GM23338 (cell line): ENCODE results near the gene HIVEP3. TPM values are rescaled to one million over a fixed set of nuclear protein-coding genes. Genes with fewer than 3 reads are reported as not detected.

Experiments
- ATAC-seq: fragments of 200-7000 bp; cut with Tn5 transposase; 3 replicates; pipeline ENCODE4 v1.9.1; 2020
- DNase-seq: peaks from one replicate; pipeline ENCODE4 v3.0.0-alpha.2; 2015; ENCODE audit warnings: low spot score
- H2AFZ ChIP-seq: fragments of 200-600 bp; sonication (generic); 2 replicates; pipeline ENCODE4 v1.8.0; 2016; ENCODE audit warnings: antibody characterized with exemption, mild to moderate bottlenecking, moderate library complexity
- H3F3A ChIP-seq: fragments of 200-600 bp; sonication (generic); replicated peaks from 2 replicates; pipeline ENCODE4 v1.8.0; 2017; ENCODE audit warnings: antibody characterized with exemption, mixed run types, low read depth
- H3K27ac ChIP-seq: fragments of 200-600 bp; sonication (generic); 2 replicates; pipeline ENCODE4 v1.6.1; 2016; ENCODE audit warnings: low read depth
- H3K27me3 ChIP-seq: fragments of 200-600 bp; sonication (generic); 2 replicates; pipeline ENCODE4 v1.8.0; 2016; ENCODE audit warnings: mild to moderate bottlenecking, mixed run types, moderate library complexity; ENCODE audit not compliant: insufficient read depth
- H3K36me3 ChIP-seq: fragments of 200-600 bp; sonication (generic); 2 replicates; pipeline ENCODE4 v1.8.0; 2016; ENCODE audit warnings: mild to moderate bottlenecking; ENCODE audit not compliant: insufficient read depth
- H3K4me1 ChIP-seq: fragments of 200-600 bp; sonication (generic); 2 replicates; pipeline ENCODE4 v1.8.0; 2016; ENCODE audit warnings: mild to moderate bottlenecking, moderate library complexity; ENCODE audit not compliant: insufficient read depth
- H3K4me2 ChIP-seq: fragments of 200-600 bp; sonication (generic); 2 replicates; pipeline ENCODE4 v1.7.1; 2017; ENCODE audit warnings: mixed run types
- H3K4me3 ChIP-seq: fragments of 200-600 bp; sonication (generic); 2 replicates; pipeline ENCODE4 v1.6.1; 2016; ENCODE audit warnings: mixed run types
- H3K79me2 ChIP-seq: fragments of 200-600 bp; sonication (generic); replicated peaks from 2 replicates; pipeline ENCODE4 v1.8.0; 2017; ENCODE audit warnings: mild to moderate bottlenecking; ENCODE audit not compliant: insufficient read depth
- H3K9me2 ChIP-seq: fragments of 200-600 bp; sonication (generic); 2 replicates; pipeline ENCODE4 v1.8.0; 2017; ENCODE audit not compliant: insufficient read depth
- H4K20me1 ChIP-seq: fragments of 200-600 bp; sonication (generic); replicated peaks from 2 replicates; pipeline ENCODE4 v1.8.0; 2017; ENCODE audit warnings: mild to moderate bottlenecking; ENCODE audit not compliant: insufficient read depth
- H3K27ac Mint-ChIP-seq: 2 replicates; pipeline ENCODE4 v1.8.0; 2020; ENCODE audit warnings: inconsistent platforms, mild to moderate bottlenecking, moderate library complexity, mixed read lengths
- H3K27me3 Mint-ChIP-seq: 3 replicates; pipeline ENCODE4 v1.8.0; 2022; ENCODE audit warnings: low read depth, mild to moderate bottlenecking, moderate library complexity, mixed read lengths, inconsistent platforms; ENCODE audit not compliant: insufficient read depth, poor library complexity
- H3K36me3 Mint-ChIP-seq: 3 replicates; pipeline ENCODE4 v1.8.0; 2021; ENCODE audit warnings: low read depth, mild to moderate bottlenecking, inconsistent platforms, moderate library complexity, mixed read lengths
- H3K4me1 Mint-ChIP-seq: 3 replicates; pipeline ENCODE4 v1.8.0; 2020; ENCODE audit warnings: mild to moderate bottlenecking, inconsistent platforms, mixed read lengths
- H3K4me3 Mint-ChIP-seq: 3 replicates; pipeline ENCODE4 v1.8.0; 2021; ENCODE audit warnings: moderate library complexity, mild to moderate bottlenecking, inconsistent platforms, mixed read lengths
- H3K9me3 Mint-ChIP-seq: 3 replicates; pipeline ENCODE4 v1.8.0; 2020; ENCODE audit warnings: moderate library complexity, mild to moderate bottlenecking, inconsistent platforms, mixed read lengths
- CREB1 ChIP-seq: fragments of 250-450 bp; sonication (Bioruptor Pico); IDR thresholded peaks from 2 replicates; pipeline ENCODE4 v1.5.0; 2020; ENCODE audit warnings: low read depth, mild to moderate bottlenecking, moderate library complexity
- EZH2phosphoT487 ChIP-seq: fragments of 200-600 bp; sonication (generic); IDR thresholded peaks from one replicate; pipeline ENCODE4 v1.8.1; 2018; ENCODE audit warnings: antibody characterized with exemption; ENCODE audit not compliant: unreplicated experiment
- JUNB ChIP-seq: IDR thresholded peaks from one replicate; pipeline ENCODE4 v1.6.1; 2016; ENCODE audit warnings: antibody characterized with exemption; ENCODE audit not compliant: unreplicated experiment
- POLR2AphosphoS5 ChIP-seq: IDR thresholded peaks from 2 replicates; pipeline ENCODE4 v1.6.1; 2016; ENCODE audit warnings: antibody characterized with exemption, low read depth
- STAT1 ChIP-seq: IDR thresholded peaks from one replicate; pipeline ENCODE4 v1.6.1; 2016; ENCODE audit warnings: antibody characterized with exemption; ENCODE audit not compliant: unreplicated experiment
- ZNF114 ChIP-seq: fragments of 250-450 bp; sonication (Bioruptor Pico); IDR thresholded peaks from 2 replicates; pipeline ENCODE4 v1.5.0; 2020; ENCODE audit warnings: mild to moderate bottlenecking, moderate library complexity
- ZNF331 ChIP-seq: fragments of 250-450 bp; sonication (Bioruptor Pico); IDR thresholded peaks from 2 replicates; pipeline ENCODE4 v1.5.0; 2020; ENCODE audit warnings: low read depth, mild to moderate bottlenecking, moderate library complexity
- ZNF462 ChIP-seq: fragments of 250-450 bp; sonication (Bioruptor Pico); IDR thresholded peaks from 2 replicates; pipeline ENCODE4 v1.5.0; 2020; ENCODE audit warnings: mild to moderate bottlenecking, moderate library complexity
- polyA plus RNA-seq: library from polyadenylated mRNA; unstranded; fragments of >200 nt; fragmentation: Nextera tagmentation; extraction: Ambion mirVana; gene quantifications from 2 replicates; pipeline ENCODE4 v1.2.1, GENCODE V29; 2016
- total RNA-seq: library from RNA; depleted of rRNA; stranded (reverse); fragments of >200 nt; shearing (Covaris generic); gene quantifications from 2 replicates; pipeline ENCODE4 v1.2.3, GENCODE V29; 2014
- TF ChIP-seq, protein P1 (sequence below): IDR thresholded peaks from 2 replicates; pipeline ENCODE4 v1.6.1; 2016; ENCODE audit warnings: antibody characterized with exemption
- TF ChIP-seq, protein P2 (sequence below), 2 experiments: fragments of 200-600 bp in 1 of 2; sonication (generic) in 1 of 2; conservative IDR thresholded peaks; 2 replicates each; pipeline versions ENCODE4 v1.5.1 to v1.6.1; 2016 to 2017; ENCODE audit warnings: antibody characterized with exemption in 2 of 2, low read depth in 2 of 2, mild to moderate bottlenecking in 2 of 2, moderate library complexity in 1 of 2

The HIVEP3 gene
- total and polyA plus RNA-seq, 2 experiments from 2014 or later: 0.14 to 0.24 TPM

DNA sequence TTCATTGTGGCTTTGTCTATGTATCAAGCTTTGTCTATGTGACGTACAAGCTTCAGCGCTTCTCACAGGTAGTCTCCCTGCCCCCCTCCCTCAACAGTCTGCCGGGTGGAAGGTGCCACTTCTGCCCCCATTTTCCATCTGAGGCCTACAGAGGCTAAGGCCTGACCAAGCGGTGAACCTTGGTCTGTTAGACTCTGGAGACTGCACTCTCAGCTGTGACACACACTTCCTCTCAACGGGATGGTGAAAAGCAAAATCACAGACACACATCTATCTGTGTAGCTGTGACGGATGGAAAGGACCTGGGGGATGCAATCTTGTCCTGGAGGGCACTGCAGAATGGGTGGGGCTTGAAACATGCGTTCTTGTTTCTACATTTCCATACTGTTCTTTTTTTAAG, 281.4 kb downstream of the HIVEP3 start (continued):
- TF ChIP-seq ZNF462 (CRISPR knock-in tag): no peak
- TF ChIP-seq POLR2AphosphoS5: no peak
- no peak for TF ChIP-seq JUNB
- no peak for TF ChIP-seq ZNF331 (CRISPR knock-in tag)

- no peaks in the 10 kb centered on the region for H3K36me3 ChIP-seq
- H3K79me2 ChIP-seq: no peaks in the 10 kb centered on the region
- Mint-ChIP-seq H3K4me1 (no peaks in the 10 kb centered on the region), H3K4me3 (no peak overlapping the region), H3K9me3 (no peaks in the 10 kb centered on the region), H3K36me3 (no peaks in the 10 kb centered on the region), H3K27me3 (peaks cover 2% of the 10 kb centered on the region), H3K27ac (no peak overlapping the region)
- H3K27me3 ChIP-seq: no peaks in the 10 kb centered on the region
- H4K20me1 ChIP-seq: no peaks in the 10 kb centered on the region
- H3K4me1 ChIP-seq: no peaks in the 10 kb centered on the region
- H2AFZ ChIP-seq: no peak overlapping the region
- no peaks in the 10 kb centered on the region for H3K9me2 ChIP-seq
- no peaks in the 10 kb centered on the region for H3F3A ChIP-seq
- no peak overlapping the region for H3K4me2 ChIP-seq
- DNase-seq (no peak), ATAC-seq (no peak)
- no peak overlapping the region for H3K4me3 ChIP-seq
- H3K27ac ChIP-seq: no peak overlapping the region
- TF ChIP-seq, protein P1, sequence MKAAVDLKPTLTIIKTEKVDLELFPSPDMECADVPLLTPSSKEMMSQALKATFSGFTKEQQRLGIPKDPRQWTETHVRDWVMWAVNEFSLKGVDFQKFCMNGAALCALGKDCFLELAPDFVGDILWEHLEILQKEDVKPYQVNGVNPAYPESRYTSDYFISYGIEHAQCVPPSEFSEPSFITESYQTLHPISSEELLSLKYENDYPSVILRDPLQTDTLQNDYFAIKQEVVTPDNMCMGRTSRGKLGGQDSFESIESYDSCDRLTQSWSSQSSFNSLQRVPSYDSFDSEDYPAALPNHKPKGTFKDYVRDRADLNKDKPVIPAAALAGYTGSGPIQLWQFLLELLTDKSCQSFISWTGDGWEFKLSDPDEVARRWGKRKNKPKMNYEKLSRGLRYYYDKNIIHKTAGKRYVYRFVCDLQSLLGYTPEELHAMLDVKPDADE: no peak
- TF ChIP-seq EZH2phosphoT487 (no peak), ZNF114 (no peak), POLR2AphosphoS5 (no peak), CREB1 (no peak), STAT1 (no peak)
- TF ChIP-seq, protein P2, sequence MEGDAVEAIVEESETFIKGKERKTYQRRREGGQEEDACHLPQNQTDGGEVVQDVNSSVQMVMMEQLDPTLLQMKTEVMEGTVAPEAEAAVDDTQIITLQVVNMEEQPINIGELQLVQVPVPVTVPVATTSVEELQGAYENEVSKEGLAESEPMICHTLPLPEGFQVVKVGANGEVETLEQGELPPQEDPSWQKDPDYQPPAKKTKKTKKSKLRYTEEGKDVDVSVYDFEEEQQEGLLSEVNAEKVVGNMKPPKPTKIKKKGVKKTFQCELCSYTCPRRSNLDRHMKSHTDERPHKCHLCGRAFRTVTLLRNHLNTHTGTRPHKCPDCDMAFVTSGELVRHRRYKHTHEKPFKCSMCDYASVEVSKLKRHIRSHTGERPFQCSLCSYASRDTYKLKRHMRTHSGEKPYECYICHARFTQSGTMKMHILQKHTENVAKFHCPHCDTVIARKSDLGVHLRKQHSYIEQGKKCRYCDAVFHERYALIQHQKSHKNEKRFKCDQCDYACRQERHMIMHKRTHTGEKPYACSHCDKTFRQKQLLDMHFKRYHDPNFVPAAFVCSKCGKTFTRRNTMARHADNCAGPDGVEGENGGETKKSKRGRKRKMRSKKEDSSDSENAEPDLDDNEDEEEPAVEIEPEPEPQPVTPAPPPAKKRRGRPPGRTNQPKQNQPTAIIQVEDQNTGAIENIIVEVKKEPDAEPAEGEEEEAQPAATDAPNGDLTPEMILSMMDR (conservative IDR thresholded peaks at IDR 0.05; ENCODE audit: low read depth in 2 of 2): no peak
Measured at GRCh38 chr1:41633764-41634163, 285.0 kb downstream of the HIVEP3 start.
